CD14-positive monocyte (primary cell): ENCODE data around the gene RNFT2. TPM values are rescaled to one million over a fixed set of nuclear protein-coding genes. Genes with fewer than 3 reads are reported as not detected.

Experiments
- DNase-seq, 3 donors: peaks; one replicate each; pipeline ENCODE4 v3.0.0-alpha.2; 2011 to 2022
- H2AFZ ChIP-seq: 2 replicates; pipeline ENCODE4 v1.6.0; 2012; ENCODE audit warnings: mild to moderate bottlenecking, low read depth, low read length, inconsistent platforms; ENCODE audit not compliant: insufficient read depth, poor library complexity, severe bottlenecking
- H3K27ac ChIP-seq, 2 donors: 1 replicate in 1 of 2; 2 replicates in 1 of 2; pipeline ENCODE4 v1.5.1; 2012 to 2013; ENCODE audit warnings: low read length in 2 of 2, control low read depth in 1 of 2, inconsistent platforms in 1 of 2, low read depth in 1 of 2, mild to moderate bottlenecking in 1 of 2
- H3K27me3 ChIP-seq, 2 donors: one replicate each; pipeline versions ENCODE4 v1.6.0 to v1.6.1; 2011 to 2013; ENCODE audit warnings: low read length in 2 of 2; ENCODE audit not compliant: control insufficient read depth in 2 of 2, insufficient read depth in 2 of 2
- H3K36me3 ChIP-seq, 2 donors: replicated peaks in 1 of 2; 1 replicate in 1 of 2; 2 replicates in 1 of 2; pipeline versions ENCODE4 v1.5.1 to v1.6.1; 2012 to 2013; ENCODE audit warnings: low read length in 2 of 2, control low read depth in 1 of 2, inconsistent platforms in 1 of 2, mild to moderate bottlenecking in 1 of 2; ENCODE audit not compliant: insufficient read depth in 2 of 2, control insufficient read depth in 1 of 2
- H3K4me1 ChIP-seq, 2 donors: 1 replicate in 1 of 2; 2 replicates in 1 of 2; pipeline versions ENCODE4 v1.5.1 to v1.6.1; 2012 to 2013; ENCODE audit warnings: low read length in 2 of 2, control low read depth in 1 of 2, inconsistent platforms in 1 of 2, mild to moderate bottlenecking in 1 of 2, moderate library complexity in 1 of 2; ENCODE audit not compliant: insufficient read depth in 2 of 2, control insufficient read depth in 1 of 2
- H3K4me2 ChIP-seq: replicated peaks from 2 replicates; pipeline ENCODE3; 2012; ENCODE audit warnings: low read length, moderate library complexity, mild to moderate bottlenecking; ENCODE audit not compliant: poor library complexity, severe bottlenecking; ENCODE audit errors: extremely low read depth
- H3K4me3 ChIP-seq, 3 experiments: fragments of 200-600 bp in 1 of 3; sonication (generic) in 1 of 3; replicated peaks in 1 of 3; 1 replicate in 2 of 3; 2 replicates in 1 of 3; pipeline ENCODE4 v1.5.1; 2011 to 2013; ENCODE audit warnings: low read length in 3 of 3, mild to moderate bottlenecking in 3 of 3, control low read depth in 2 of 3, low read depth in 2 of 3, inconsistent platforms in 1 of 3, moderate library complexity in 1 of 3
- H3K79me2 ChIP-seq: 2 replicates; pipeline ENCODE4 v1.6.0; 2012; ENCODE audit warnings: mild to moderate bottlenecking, control low read depth, inconsistent platforms, low read length, moderate library complexity; ENCODE audit not compliant: insufficient read depth
- H3K9ac ChIP-seq: 2 replicates; pipeline ENCODE4 v1.6.0; 2017; ENCODE audit warnings: low read length, mild to moderate bottlenecking; ENCODE audit not compliant: insufficient read depth, poor library complexity, severe bottlenecking
- H3K9me3 ChIP-seq, 2 donors: replicated peaks in 1 of 2; 1 replicate in 1 of 2; 2 replicates in 1 of 2; pipeline versions ENCODE4 v1.5.1 to v1.6.1; 2012 to 2013; ENCODE audit warnings: low read length in 2 of 2, control low read depth in 1 of 2; ENCODE audit not compliant: control insufficient read depth in 1 of 2, insufficient read depth in 1 of 2
- H4K20me1 ChIP-seq: 2 replicates; pipeline ENCODE4 v1.6.0; 2012; ENCODE audit warnings: mild to moderate bottlenecking, low read length, control low read depth, moderate library complexity; ENCODE audit not compliant: insufficient read depth
- H3K27ac Mint-ChIP-seq, 7 donors: one replicate each; pipeline ENCODE4 v1.8.0; 2020; ENCODE audit warnings: mild to moderate bottlenecking in 7 of 7, mixed read lengths in 7 of 7, moderate library complexity in 6 of 7, inconsistent platforms in 2 of 7
- H3K27me3 Mint-ChIP-seq, 3 donors: one replicate each; pipeline ENCODE4 v1.8.0; 2021 to 2022; ENCODE audit warnings: low read depth in 3 of 3, mild to moderate bottlenecking in 3 of 3, mixed read lengths in 3 of 3, moderate library complexity in 3 of 3, inconsistent platforms in 1 of 3
- H3K36me3 Mint-ChIP-seq, 2 donors: one replicate each; pipeline ENCODE4 v1.8.0; 2020; ENCODE audit warnings: mixed read lengths in 2 of 2, inconsistent platforms in 1 of 2, mild to moderate bottlenecking in 1 of 2
- H3K4me1 Mint-ChIP-seq: one replicate; pipeline ENCODE4 v1.8.0; 2020; ENCODE audit warnings: mild to moderate bottlenecking, mixed read lengths
- H3K4me3 Mint-ChIP-seq, 2 donors: one replicate each; pipeline ENCODE4 v1.8.0; 2020; ENCODE audit warnings: mild to moderate bottlenecking in 2 of 2, mixed read lengths in 2 of 2, moderate library complexity in 1 of 2
- H3K9me3 Mint-ChIP-seq, 7 donors: one replicate each; pipeline ENCODE4 v1.8.0; 2020 to 2022; ENCODE audit warnings: mixed read lengths in 7 of 7, mild to moderate bottlenecking in 6 of 7, moderate library complexity in 6 of 7, inconsistent platforms in 2 of 7
- WGBS: methylation state at CpG from one replicate; pipeline ENCODE4 v1.1.5; 2013; ENCODE audit warnings: missing lambda C conversion rate; ENCODE audit not compliant: insufficient coverage; 5-methylcytosine and 5-hydroxymethylcytosine counted together
- intact Hi-C, 2 donors: fragments of 100-400 bp; cut with micrococcal nuclease; formaldehyde crosslinking; loops; one replicate each; pipeline versions ENCODE4 v1.15.0 to v1.15.1; 2023
- polyA plus RNA-seq, 3 donors: library from polyadenylated mRNA; depleted of rRNA in 1 of 3; unstranded in 2 of 3; stranded (reverse) in 1 of 3; fragments of 300-500 nt in 2 of 3; fragments of >200 nt in 1 of 3; fragmentation: Illumina TruSeq in 2 of 3; gene quantifications; 1 replicate in 2 of 3; 2 replicates in 1 of 3; pipeline ENCODE4 v1.2.3, GENCODE V29; 2012 to 2021
- TF ChIP-seq, protein P1 (sequence below): fragments of 200-600 bp; IDR thresholded peaks from one replicate; pipeline ENCODE4 v1.8.0; 2022; ENCODE audit warnings: antibody characterized with exemption, mild to moderate bottlenecking

Gene RNFT2
- polyA plus RNA-seq, 3 donors: 0.05 TPM; not detected in 2

DNA sequence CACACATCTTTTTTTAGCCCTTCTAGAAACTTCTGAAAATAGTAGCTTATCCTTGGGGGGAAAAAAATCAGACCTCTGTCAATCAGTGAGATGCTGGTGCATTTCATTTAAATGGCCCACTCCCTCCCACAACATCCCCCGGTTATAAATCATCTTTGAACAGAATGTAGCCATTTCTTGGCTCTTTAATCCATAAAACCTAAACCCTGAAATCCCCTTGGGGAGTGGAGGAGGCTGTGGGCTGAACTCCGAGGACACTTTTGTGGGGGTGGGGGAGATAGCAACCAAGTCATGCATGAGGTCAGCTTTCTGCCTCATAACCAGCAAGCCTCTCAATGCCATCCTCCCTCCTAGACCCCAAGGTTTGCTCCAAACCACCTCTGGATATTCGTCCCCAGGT lies 122.1 kb downstream of the RNFT2 start:
- Mint-ChIP-seq H3K36me3 (no peaks in the 10 kb centered on the region), H3K9me3 (peaks cover 0 to 4% (median 0%) of the 10 kb centered on the region in 7 donors), H3K4me3 (no peak overlapping the region), H3K4me1 (peaks cover 8% of the 10 kb centered on the region), H3K27ac (no peak overlapping the region), H3K27me3 (peaks cover 6 to 20% (median 10%) of the 10 kb centered on the region in 3 donors)
- no peak overlapping the region for H3K9ac ChIP-seq
- no peaks in the 10 kb centered on the region for H3K79me2 ChIP-seq
- no peaks in the 10 kb centered on the region for H3K36me3 ChIP-seq
- 80% methylated on average over 1 of the region's 3 CpGs for WGBS
- H3K27ac ChIP-seq: no peak overlapping the region
- no peak overlapping the region for H3K4me2 ChIP-seq
- H3K27me3 ChIP-seq: peaks cover 0 to 3% of the 10 kb centered on the region in 2 donors
- no peak for DNase-seq
- no peak overlapping the region for H2AFZ ChIP-seq
- no peaks in the 10 kb centered on the region for H3K9me3 ChIP-seq
- no peaks in the 10 kb centered on the region for H4K20me1 ChIP-seq
- H3K4me1 ChIP-seq: peaks cover 0 to 8% of the 10 kb centered on the region in 2 donors
- intact Hi-C loops: no loop called here
- no peak overlapping the region for H3K4me3 ChIP-seq
- TF ChIP-seq, protein P1, sequence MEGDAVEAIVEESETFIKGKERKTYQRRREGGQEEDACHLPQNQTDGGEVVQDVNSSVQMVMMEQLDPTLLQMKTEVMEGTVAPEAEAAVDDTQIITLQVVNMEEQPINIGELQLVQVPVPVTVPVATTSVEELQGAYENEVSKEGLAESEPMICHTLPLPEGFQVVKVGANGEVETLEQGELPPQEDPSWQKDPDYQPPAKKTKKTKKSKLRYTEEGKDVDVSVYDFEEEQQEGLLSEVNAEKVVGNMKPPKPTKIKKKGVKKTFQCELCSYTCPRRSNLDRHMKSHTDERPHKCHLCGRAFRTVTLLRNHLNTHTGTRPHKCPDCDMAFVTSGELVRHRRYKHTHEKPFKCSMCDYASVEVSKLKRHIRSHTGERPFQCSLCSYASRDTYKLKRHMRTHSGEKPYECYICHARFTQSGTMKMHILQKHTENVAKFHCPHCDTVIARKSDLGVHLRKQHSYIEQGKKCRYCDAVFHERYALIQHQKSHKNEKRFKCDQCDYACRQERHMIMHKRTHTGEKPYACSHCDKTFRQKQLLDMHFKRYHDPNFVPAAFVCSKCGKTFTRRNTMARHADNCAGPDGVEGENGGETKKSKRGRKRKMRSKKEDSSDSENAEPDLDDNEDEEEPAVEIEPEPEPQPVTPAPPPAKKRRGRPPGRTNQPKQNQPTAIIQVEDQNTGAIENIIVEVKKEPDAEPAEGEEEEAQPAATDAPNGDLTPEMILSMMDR: no peak

DNA sequence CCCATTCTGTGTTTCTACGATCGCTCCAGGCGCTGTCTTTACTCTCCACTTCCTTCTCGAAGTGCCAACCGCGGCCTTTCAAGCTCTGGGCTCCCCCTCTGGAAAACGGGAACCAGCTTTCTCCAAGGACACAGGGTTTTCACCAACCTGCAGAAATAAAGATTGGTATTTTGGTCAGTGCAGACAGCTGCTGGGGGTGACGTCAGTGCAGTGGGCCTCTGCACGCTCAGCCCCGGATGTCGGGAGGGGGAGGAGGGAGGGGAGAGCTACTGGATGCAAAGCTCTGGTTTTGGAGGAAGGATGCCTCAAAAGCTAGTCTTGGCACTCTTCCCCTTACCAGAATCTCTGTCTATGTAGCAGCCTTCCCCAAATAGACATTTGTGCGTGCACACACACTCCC lies 123.2 kb downstream of the RNFT2 start:
- H3K27ac Mint-ChIP-seq: no peak overlapping the region
- no peak overlapping the region for H3K4me3 ChIP-seq
- H4K20me1 ChIP-seq: no peaks in the 10 kb centered on the region
- no peaks in the 10 kb centered on the region for H3K79me2 ChIP-seq
- no peaks in the 10 kb centered on the region for H3K36me3 Mint-ChIP-seq
- TF ChIP-seq, protein P1: no peak
- H3K4me3 Mint-ChIP-seq: no peak overlapping the region
- H3K27me3 ChIP-seq: peaks cover 0 to 3% of the 10 kb centered on the region in 2 donors
- 35% methylated on average over 4 of the region's 12 CpGs for WGBS
- H2AFZ ChIP-seq: no peak overlapping the region
- no peaks in the 10 kb centered on the region for H3K9me3 ChIP-seq
- peaks cover 6 to 19% (median 10%) of the 10 kb centered on the region in 3 donors for H3K27me3 Mint-ChIP-seq
- H3K9me3 Mint-ChIP-seq: peaks cover 0 to 6% (median 0%) of the 10 kb centered on the region in 7 donors
- no peak overlapping the region for H3K27ac ChIP-seq
- H3K36me3 ChIP-seq: no peaks in the 10 kb centered on the region
- H3K4me1 ChIP-seq: peaks cover 0 to 8% of the 10 kb centered on the region in 2 donors
- H3K4me1 Mint-ChIP-seq: peaks cover 8% of the 10 kb centered on the region
- no peak overlapping the region for H3K9ac ChIP-seq
- DNase-seq: peak in 1 of 3 donors; percentile 15
- intact Hi-C loops: no loop called here
- no peak overlapping the region for H3K4me2 ChIP-seq
